ENCODE results near the gene RCC2.

The RCC2 gene

GRCh38 chr1:17358557-17358956, 80.9 kb downstream of the RCC2 start:
- Histone ChIP-seq H3K4me3 (ENCODE audit: low read length) (no peak overlapping the region), H3K9ac (ENCODE audit: low read length) (no peak overlapping the region), H3K27me3 (ENCODE audit: control insufficient read depth, insufficient read depth, low read length) (no peaks in the 10 kb centered on the region), H3K36me3 (ENCODE audit: control insufficient read depth, insufficient read depth, low read length) (no peaks in the 10 kb centered on the region), H3K4me1 (ENCODE audit: control insufficient read depth, insufficient read depth, low read length) (no peaks in the 10 kb centered on the region), H3K27ac (ENCODE audit: low read depth, low read length) (no peak overlapping the region)
